Upper lobe of left lung (tissue), 4 donors: ENCODE measurements around the gene VPS11.

Experiments
- CTCF ChIP-seq, 6 experiments: fragments of 450-650 bp in 4 of 6; fragments of 200-600 bp in 2 of 6; sonication (generic) in 2 of 6; IDR thresholded peaks; one replicate each; pipeline ENCODE4 v1.5.1; 2016 to 2019; ENCODE audit warnings: antibody characterized with exemption in 6 of 6
- POLR2A ChIP-seq, 4 donors: fragments of 450-650 bp; IDR thresholded peaks; one replicate each; pipeline ENCODE4 v1.5.1; 2016 to 2017; ENCODE audit warnings: antibody characterized with exemption in 4 of 4, mild to moderate bottlenecking in 2 of 4

- TF ChIP-seq POLR2A (IDR thresholded peaks at IDR 0.05) (no peak), CTCF (IDR thresholded peaks at IDR 0.05) (no peak)
Measured at GRCh38 chr11:119116601-119117000, 49.0 kb downstream of the VPS11 start.
